ENCODE results near the gene LHX4.

LHX4 gene

GRCh38 chr1:180208264-180208663 is 21.8 kb upstream of the LHX4 start:
- no peak for TF ChIP-seq CTCF (IDR thresholded peaks at IDR 0.05; ENCODE audit: low read depth, low read length)
- no peak for DNase-seq (ENCODE audit: extremely low read depth, low read depth)

- no peak for TF ChIP-seq CTCF (IDR thresholded peaks at IDR 0.05; ENCODE audit: low read depth, low read length)
- DNase-seq (ENCODE audit: extremely low read depth, low read depth) = no peak
Observed at GRCh38 chr1:180210008-180210620, 19.9 kb upstream of the LHX4 start.

GRCh38 chr1:180211156-180211859 is 18.8 kb upstream of the LHX4 start:
- DNase-seq (ENCODE audit: extremely low read depth, low read depth) = no peak
- TF ChIP-seq CTCF (IDR thresholded peaks at IDR 0.05; ENCODE audit: low read depth, low read length) = no peak

- no peak for TF ChIP-seq CTCF (IDR thresholded peaks at IDR 0.05; ENCODE audit: low read depth, low read length)
- DNase-seq (ENCODE audit: extremely low read depth, low read depth) = no peak
Observed at GRCh38 chr1:180211860-180212229, 18.2 kb upstream of the LHX4 start.

GRCh38 chr1:180213401-180214170 is 16.5 kb upstream of the LHX4 start:
- no peak for DNase-seq (ENCODE audit: extremely low read depth, low read depth)
- TF ChIP-seq CTCF (IDR thresholded peaks at IDR 0.05; ENCODE audit: low read depth, low read length) = no peak

- DNase-seq (ENCODE audit: extremely low read depth, low read depth) = no peak
- TF ChIP-seq CTCF (IDR thresholded peaks at IDR 0.05; ENCODE audit: low read depth, low read length) = no peak
Observed at GRCh38 chr1:180215856-180216625, 14.0 kb upstream of the LHX4 start.
